GM18508 (cell line): Measurements from ENCODE around the gene RNU6-9.

Experiments used
- ATAC-seq: cut with Tn5 transposase; IDR thresholded peaks from one replicate; pipeline ENCODE4 v1.9.1; 2021; ENCODE audit warnings: moderate number of reproducible peaks; ENCODE audit not compliant: insufficient read depth, unreplicated experiment

RNU6-9 gene

GRCh38 chr19:931860-932647 is 38.8 kb downstream of the RNU6-9 start:
- no peak for ATAC-seq

DNA sequence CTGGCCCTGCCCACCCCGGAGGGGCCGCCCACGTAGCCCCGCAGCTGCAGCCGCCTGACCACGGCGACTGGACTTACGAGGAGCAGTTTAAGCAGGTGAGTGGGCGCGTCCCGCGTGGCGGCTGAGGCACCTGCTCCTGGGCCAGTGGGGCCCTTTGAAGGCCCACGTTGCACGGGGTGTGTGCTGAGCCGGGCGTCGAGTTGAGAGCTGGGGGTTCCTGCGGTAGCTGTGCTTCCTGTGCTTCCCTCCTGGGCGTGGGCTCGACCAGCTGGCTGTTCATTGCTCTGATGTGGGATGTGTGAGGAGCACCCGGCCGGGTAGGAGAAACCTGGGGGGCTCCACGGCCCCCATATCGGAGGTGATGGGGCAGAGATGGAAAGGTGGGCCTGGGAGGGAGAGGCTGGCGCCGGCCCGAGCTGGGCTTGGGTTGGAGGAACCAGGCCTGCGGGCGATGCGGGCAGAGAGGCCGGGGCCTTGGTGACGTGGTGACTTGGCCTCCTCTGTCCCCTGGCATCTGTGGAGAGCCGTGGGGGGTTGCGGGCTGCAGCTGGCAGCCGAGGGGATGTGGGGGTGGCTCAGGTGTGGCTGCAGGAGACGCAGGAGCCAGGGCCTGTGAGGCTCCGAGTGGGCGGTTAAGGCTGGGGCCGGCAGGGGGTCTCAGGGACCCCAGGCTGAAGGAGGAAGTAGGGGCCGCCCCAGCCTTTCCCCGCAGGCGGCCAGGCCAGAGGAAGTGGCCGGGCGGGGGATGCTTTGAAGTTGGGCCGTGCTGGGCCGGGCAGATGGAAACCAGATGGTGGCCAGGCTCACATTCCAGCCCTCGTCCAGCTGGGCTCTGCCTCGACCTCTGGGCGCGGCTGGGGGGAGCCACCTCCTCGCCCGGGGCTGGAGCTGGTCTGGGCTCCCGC is 39.6 kb downstream of the RNU6-9 start:
- no peak for ATAC-seq

GRCh38 chr19:933553-933882 is 40.2 kb downstream of the RNU6-9 start:
- no peak for ATAC-seq

DNA sequence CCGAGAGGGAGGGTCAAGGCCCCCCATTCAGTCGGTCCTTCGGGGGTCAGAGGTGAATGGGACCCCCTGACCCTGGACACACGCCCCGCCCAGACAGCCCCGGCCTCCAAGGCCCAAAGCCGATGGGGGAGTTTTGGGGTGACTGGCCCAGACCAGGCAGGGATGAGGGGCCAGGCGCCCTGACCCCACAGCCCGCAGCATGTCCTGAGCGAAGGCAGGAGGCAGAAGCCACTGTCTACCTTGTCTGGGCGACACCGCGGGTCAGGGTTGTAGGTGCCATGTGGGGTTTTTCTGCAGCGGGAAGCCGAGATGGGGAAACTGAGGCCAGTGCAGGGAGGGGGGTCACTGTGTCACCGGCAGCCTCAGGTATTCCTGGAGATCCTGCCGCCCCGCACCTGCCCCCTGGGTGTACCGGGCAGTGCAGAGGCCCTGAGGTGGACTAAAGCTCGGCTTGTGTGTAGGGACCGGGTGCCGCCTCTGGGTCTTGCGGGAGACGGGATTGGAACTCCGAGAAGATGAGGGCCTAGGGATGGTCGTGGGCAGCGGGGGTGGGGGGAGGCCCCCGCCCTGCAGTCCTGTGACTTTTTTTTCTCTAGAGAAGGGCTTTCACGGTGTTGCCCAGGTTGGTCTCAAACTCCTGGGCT is 41.0 kb downstream of the RNU6-9 start:
- no peak for ATAC-seq

- no peak for ATAC-seq
Observed at GRCh38 chr19:934865-935479, 41.7 kb downstream of the RNU6-9 start.

DNA sequence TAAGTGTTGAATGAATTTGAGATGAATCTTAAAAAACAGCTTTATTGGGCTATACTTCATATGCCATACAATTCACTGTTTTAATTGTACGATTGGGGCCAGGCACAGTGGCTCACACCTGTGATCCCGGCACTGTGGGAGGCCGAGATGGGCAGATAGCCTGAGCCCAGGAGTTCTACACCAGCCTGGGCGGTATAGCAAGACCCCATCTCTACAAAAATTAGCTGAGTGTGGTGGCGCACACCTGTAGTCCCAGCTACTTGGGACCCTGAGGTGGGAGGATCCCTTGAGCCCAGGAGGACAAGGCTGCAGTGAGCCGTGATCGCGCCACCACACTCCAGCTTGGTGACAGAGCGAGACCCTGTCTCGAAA is 42.9 kb downstream of the RNU6-9 start:
- ATAC-seq, result no peak

DNA sequence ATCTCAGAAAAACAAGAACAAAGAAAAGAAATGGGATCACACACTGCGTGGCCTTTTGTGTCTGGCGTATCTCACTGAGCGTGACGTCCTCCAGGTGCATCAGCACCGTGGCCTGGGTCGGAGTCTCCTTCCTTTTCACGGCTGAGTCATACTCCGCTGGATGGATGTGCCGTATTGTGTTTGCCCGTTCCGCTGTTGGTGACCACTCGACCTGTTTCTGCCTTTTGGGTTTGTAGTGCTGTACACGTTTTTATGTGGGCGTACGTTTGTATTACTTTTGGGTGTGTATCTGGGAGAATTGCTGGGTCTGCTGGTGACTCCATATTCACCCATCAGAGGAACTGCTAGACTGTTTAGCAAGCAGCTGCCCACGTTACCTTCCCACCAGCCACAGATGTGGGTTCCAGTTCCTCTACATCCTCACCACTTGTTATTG is 44.0 kb downstream of the RNU6-9 start:
- ATAC-seq, result no peak

- ATAC-seq, result no peak
Observed at GRCh38 chr19:938233-938923, 45.1 kb downstream of the RNU6-9 start.

DNA sequence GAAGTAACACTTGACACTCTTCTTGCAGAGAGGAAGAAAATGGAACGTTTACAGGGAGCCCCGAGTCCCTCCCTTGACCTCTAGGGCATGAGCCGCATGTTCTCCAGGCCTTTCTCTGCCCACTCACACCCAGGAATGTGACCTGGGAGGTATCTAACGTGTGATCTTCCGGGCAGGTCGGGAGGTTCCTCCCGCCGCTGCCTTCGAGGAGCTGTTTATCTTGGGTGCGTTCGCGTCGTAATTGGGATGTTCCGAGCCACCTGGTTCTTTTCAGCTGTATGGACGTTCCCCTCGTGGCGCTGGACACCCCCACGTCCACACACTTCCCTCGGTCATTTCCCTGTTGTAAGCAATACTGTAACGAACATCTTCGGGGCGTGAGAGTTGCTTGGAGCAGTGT is 46.2 kb downstream of the RNU6-9 start:
- no peak for ATAC-seq

DNA sequence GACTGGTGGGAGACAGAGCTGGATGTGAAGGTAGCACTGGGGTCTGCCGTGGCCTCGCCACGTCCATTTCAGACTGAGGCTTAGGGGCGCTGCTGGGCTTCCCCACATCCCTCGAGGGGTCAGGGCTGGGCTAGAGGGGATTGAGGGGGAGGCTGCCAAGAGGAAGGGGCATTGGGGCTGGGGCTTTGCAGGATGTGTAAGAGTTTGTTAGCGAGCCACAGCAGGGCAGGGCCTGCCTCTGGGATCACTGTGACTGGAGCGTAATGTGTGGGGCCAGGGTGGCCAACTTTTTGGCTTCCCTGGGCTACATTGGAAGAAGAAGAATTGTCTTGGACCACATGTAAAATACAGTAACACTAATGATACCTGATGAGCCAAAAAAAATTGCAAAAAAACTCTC is 46.6 kb downstream of the RNU6-9 start:
- ATAC-seq, result no peak

GRCh38 chr19:940591-941291 is 47.5 kb downstream of the RNU6-9 start:
- ATAC-seq, result no peak

- no peak for ATAC-seq
Observed at GRCh38 chr19:941292-942132, 48.2 kb downstream of the RNU6-9 start.

DNA sequence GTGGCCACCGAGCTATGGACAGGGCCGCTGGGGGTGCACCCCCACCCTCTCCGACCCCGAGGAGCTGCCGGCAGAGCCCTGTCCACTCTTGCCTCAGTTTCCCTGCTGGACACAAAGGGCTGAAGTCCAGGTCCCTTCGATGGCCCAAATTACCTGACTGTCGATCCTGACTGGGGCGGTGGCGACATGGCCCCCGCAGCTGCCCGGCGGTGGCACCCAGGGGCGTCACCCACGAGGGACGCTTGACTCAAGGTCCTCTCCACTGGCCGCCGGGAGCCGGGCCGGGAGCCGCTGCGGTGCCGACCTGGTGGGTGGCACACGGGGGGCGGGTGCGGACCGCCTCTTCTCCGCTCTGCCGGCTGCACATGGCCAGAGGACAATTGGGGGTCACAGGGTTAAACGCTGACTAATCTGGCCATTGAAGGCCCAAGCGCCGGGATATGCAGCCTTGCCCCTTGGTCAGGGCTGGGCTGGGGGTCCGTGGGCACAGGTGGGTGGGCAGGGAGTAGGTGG is 48.9 kb downstream of the RNU6-9 start:
- ATAC-seq, result no peak
